Lower leg skin (tissue), 4 donors: ENCODE measurements around the gene RPTN. TPM values are rescaled to one million over a fixed set of nuclear protein-coding genes. Genes with fewer than 3 reads are reported as not detected.

Source experiments
- total RNA-seq, 4 donors: library from RNA; depleted of rRNA; stranded (reverse); fragments of >200 nt; gene quantifications; one replicate each; pipeline ENCODE4 v1.1.0, GENCODE V29; 2016

The RPTN gene
- total RNA-seq, 4 donors from 2014 or later: 17.3 to 30.4 (median 22.1) TPM

Other genes with a start within 250 kb of the RPTN start
- gene THEM4, start 249.7 kb downstream of the RPTN start, total RNA-seq: 10 to 100 TPM in 1 of 4 donors, 1 to 10 TPM in 3; 5.1 to 15.3 (median 7.0) TPM
- 100 to 1,000 TPM in 2 of 4 donors, 10 to 100 TPM in 2; 74.8 to 153 (median 102) TPM for gene S100A10, start 165.4 kb downstream of the RPTN start, total RNA-seq
- 100 to 1,000 TPM; 394 to 516 (median 448) TPM for gene S100A11, start 122.2 kb downstream of the RPTN start, total RNA-seq
- gene TCHHL1, start 70.2 kb downstream of the RPTN start, total RNA-seq: 1 to 10 TPM in 1 of 4 donors, not detected in 3; 6.6 TPM
- gene TCHH, start 43.8 kb downstream of the RPTN start, total RNA-seq: 10 to 100 TPM in 1 of 4 donors, 1 to 10 TPM in 1, under 1 TPM in 2; 0.39 to 29.5 (median 1.2) TPM
- under 1 TPM in 2 of 4 donors, not detected in 2; 0.03 to 0.04 TPM for gene HRNR, start 65.0 kb upstream of the RPTN start, total RNA-seq
- gene FLG, start 166.0 kb upstream of the RPTN start, total RNA-seq: 1,000 to 10,000 TPM; 4,019 to 5,303 (median 4,173) TPM
- 1,000 to 10,000 TPM; 1,747 to 3,608 (median 2,024) TPM for gene FLG2, start 200.8 kb upstream of the RPTN start, total RNA-seq